LoVo (cell line): Measurements from ENCODE around the gene SNX30.

Source experiments
- DNase-seq: peaks from one replicate; pipeline ENCODE4 v3.0.0-alpha.2; 2016; ENCODE audit warnings: low spot score

SNX30 gene

DNA sequence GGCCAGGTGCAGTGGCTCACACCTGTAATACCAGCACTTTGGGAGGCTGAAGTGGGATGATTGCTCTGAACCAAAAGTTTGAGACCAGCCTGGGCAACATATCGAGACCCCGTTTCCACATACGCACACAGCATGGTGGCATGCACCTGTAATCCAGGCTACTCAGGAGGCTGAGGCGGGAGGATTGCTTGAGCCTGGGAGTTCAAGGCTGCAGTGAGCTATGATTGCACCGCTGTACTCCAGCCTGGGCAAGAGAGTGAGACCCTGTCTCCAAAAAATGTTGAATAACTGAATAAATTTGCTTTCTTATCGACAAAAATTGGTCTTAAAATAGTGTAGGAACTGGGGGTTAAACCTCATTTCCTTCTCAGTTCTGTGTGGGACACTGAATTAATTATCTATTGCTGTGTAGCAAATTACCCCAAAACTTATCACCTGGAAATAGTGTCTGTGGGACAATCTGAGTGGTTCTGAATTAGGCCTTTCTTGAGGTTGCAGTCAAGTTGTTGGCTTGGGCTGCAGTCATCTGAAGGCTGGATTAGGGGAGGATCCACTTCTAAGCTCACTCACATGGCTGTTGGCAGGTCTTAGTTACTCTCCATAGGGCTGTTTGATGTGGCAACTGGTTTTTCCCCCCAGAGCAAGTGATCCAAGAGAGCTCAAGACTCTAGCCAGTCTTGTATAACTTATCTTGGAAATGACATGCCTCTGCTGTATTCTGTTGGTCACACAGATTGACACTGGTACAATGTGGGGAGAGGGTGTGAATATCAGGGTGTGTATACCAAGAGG is 2.0 kb downstream of the SNX30 start:
- no peak for DNase-seq

- DNase-seq, result no peak
Observed at GRCh38 chr9:112753725-112754124, 3.2 kb downstream of the SNX30 start.

DNA sequence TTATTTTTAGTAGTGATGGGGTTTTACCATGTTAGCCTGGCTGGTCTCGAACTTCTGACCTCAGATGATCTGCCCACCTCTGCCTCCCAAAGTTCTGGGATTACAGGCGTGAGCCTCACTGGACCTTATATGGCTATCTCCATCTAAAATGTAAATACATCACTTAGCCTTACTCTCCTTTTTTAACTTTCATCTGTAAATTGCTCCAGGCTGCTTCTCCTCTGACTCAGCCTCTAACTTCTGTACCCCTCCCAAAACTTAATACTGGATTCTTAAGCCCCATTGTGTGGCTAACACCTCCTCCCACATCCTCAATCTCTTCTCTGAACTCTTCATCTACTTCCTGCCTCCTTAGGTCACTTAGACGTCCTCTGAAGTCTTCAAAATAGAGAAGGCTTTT is 4.0 kb downstream of the SNX30 start:
- DNase-seq, result peak; percentile 39

GRCh38 chr9:112755016-112755427 is 4.5 kb downstream of the SNX30 start:
- DNase-seq, result no peak

DNA sequence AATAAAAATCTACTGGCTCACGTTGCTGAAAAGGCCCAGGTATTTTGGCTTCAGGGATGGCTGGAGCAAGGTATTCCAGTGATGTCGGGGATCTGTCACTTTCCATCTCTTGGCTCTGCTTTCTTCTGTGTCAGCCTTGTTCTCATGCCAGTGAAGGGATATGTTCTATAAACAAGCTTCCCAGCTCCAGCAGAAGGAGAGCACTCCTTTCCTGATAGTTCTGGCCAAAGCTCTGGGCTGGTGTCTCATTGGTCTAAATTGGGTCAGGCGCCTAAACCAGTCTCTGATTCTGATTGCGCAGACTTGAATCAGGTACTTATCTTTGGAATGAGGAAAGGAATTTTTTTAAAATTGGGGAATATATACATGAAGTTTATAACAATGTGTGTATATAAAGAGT is 5.1 kb downstream of the SNX30 start:
- no peak for DNase-seq

DNA sequence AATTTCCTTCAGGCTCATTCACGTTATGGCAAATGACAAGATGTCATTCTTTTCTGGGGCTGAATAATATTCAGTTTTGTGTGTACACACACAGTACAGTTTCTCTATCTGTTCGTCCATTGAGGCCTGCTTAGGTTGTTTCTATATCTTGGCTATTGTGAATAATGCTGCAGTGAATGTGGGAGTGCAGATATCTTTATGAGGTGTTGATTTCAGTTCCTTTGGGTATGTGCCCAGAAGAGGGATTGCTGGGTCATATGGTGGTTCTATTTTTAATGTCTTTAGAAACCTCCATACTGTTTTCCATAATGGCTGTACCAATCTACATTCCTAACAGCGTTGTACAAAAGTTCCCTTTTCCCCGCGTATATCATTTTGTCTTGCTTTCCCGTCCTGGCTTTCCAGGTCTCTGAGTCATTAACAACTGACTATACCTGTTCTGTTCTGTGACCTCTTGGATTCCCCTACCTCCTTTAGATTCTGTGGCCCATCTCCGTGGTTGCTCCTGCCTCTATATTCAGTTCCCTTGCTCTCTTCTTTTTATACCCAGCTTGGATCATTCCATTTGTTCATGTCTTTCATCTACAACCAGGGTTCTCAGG is 6.8 kb downstream of the SNX30 start:
- no peak for DNase-seq

DNA sequence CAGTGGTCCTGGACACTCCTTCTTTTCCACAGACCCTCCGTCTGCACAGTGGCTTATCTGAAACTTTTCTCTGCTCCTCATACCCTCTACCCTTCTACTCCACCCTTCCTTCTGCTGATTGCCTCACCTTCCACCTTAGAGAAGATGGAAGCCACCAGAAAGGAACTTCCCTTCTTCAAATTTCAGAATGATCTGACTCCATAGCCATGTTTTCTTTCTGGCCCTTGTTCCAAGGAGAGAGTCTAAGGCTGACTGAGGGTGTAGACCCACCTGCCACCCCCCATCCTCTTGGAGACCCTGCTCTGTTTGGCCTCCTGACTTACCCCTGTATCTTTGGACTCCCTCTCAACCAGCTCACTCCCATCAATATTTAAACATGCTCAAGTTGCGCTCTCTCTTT is 7.4 kb downstream of the SNX30 start:
- no peak for DNase-seq

- DNase-seq, result no peak
Observed at GRCh38 chr9:112760821-112761220, 10.3 kb downstream of the SNX30 start.

- no peak for DNase-seq
Observed at GRCh38 chr9:112761912-112762655, 11.5 kb downstream of the SNX30 start.

- no peak for DNase-seq
Observed at GRCh38 chr9:112762726-112763518, 12.4 kb downstream of the SNX30 start.

- no peak for DNase-seq
Observed at GRCh38 chr9:112764344-112764743, 13.8 kb downstream of the SNX30 start.

GRCh38 chr9:112764837-112765236 is 14.3 kb downstream of the SNX30 start:
- no peak for DNase-seq

DNA sequence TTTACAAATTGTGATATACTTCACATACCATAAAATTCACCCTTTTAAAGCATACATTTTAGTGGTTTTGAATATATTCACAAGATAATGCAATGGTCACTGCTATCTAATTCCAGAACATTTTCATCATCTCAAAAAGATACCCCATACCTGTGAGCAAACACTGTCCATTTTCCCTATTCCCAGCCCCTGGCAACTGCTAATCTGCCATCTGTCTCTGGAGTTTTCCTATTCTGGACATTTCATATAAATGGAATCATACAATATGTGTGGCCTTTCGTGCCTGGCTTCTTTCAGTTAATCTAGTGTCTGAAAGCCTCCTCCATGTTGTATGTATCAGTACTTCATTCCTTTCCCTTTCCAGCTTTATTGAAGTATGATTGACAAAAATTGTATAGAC is 14.7 kb downstream of the SNX30 start:
- DNase-seq, result no peak

DNA sequence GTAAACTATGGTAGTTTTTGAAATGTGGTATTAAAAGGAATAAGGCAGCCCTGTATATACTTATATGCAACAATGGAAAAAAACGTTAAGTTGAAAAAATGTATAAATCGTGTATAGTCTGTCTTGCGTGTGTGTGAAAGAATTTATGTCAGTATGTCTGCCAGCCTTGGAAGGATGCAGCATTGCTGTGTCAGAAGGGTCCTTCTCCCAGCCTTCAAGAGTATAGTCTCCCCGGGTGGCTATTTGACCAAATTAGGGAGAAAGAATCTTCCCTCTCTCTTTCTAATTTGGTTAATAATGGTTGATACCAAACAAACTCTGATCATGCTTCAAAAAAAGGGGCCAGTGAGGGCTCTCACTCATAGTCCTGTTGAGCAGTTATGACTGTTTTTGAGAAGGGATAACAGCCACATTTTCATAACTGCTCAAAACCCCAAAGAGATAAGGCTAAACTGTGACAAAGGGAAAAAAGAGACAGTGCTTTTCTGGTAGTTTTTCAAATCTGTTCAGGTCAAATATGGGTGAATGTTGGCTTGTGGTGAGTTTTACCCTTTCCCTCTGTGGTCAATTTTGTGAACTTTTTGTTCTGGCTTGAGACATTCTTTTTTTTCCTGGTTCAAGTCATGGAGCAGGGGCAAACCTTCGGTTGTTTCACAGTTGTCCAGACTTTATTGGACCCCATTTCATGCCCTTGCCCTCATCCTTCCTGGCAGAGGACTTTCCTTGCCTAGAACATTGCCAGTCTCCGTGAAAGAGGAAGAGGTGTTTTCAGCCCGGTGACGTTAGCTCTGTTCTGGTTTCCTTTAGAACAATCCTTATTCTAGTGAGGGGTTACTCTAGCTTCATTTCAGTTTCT is 21.0 kb downstream of the SNX30 start:
- DNase-seq, result no peak

DNA sequence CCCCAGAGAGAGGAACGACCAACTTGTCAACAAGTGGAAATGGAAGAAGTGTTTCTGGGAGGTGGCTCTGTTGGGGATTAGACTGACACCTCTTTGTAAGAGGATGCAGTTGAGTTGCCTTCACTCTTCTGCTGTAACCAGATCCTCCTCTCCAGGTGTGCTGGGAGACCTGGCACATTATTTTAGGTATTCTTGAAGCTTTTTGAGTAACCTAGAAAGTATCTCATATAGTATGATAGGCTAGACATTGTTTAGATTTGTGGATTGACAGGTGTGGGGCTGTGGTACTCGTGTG is 21.6 kb downstream of the SNX30 start:
- no peak for DNase-seq

DNA sequence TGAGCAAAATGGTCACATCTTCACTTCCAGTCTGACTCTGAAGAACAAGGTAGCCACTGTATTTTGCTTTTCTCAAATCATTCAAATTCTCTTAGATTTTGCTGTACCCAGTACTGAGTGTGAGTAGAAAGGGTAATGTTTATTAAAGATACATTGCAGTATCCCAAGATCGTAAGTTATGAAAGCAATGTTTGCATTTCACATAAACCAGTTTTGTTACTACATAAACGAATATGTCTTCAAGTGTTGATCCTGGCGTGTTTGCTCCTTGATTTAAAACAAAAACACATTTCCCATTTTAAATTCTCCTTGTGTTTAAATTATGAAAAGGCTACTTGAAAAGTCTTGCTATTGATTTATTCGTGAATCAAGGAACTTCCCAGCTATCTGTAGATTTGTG is 22.0 kb downstream of the SNX30 start:
- no peak for DNase-seq

DNA sequence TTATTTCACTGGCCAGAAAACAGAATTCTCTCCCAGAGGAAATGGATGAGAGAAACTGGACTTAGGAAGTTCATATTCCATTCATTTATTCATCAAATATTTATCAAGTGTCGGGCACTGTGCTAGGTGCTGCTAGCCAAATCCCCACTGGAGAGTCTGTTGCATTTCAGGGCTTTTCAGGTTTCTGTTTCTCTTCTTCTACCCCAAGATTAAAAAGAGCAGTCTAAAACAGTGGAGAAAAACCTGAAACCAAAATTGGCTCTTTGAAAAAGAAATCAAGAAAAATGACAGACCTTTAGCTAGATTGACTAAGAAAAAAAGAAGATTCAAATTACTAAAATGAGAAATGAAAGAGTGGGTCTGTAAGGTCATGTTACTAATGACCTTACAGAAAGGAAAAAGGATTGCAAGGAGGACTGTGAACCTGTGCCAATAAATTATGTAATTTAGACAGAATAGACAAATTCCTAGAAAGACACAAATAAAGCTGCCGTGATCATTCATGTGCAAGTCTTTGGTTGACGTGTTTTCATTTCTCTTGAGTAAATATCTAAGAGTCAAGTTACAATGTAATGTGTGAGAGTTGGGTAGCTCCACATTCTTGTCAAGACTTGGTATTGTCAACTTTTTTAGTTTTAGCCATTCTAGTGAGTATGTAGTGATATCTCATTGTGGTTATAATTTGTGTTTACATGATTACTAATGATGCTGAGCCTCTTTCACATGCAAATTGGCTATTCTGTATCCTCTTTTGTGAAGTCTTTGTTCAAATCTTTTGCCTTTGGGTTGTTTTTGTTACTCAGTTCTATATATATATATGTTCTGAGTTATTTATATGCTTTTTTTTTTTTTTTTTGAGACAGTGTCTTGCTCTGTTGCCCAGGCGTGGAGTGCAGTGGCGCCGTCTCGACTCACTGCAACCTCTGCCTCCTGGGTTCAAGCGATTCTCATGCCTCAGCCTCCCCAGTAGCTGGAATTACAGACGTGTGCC is 23.7 kb downstream of the SNX30 start:
- DNase-seq, result no peak

GRCh38 chr9:112777914-112778313 is 27.4 kb downstream of the SNX30 start:
- no peak for DNase-seq

GRCh38 chr9:112780450-112781036 is 30.0 kb downstream of the SNX30 start:
- DNase-seq, result no peak

- no peak for DNase-seq
Observed at GRCh38 chr9:112782218-112782617, 31.7 kb downstream of the SNX30 start.
